Umbilical cord (tissue), 2 donors: ENCODE measurements around the gene SURF2. TPM values are rescaled to one million over a fixed set of nuclear protein-coding genes. Genes with fewer than 3 reads are reported as not detected.
"Not testable (repeated sequence)": the region's sequence is repeated elsewhere in the genome, so short reads cannot be mapped to it uniquely, and the experiment has no call there.

Source experiments
- DNase-seq: peaks from one replicate; pipeline ENCODE4 v3.0.0-alpha.2; 2015; ENCODE audit warnings: low spot score
- total RNA-seq: library from RNA; depleted of rRNA; stranded (reverse); fragments of >200 nt; gene quantifications from one replicate; pipeline ENCODE4 v1.2.3, GENCODE V29; 2014; ENCODE audit warnings: low replicate concordance; ENCODE audit not compliant: insufficient read depth

The SURF2 gene
- total RNA-seq, 1 donor from 2014 or later = 3.4 TPM

GRCh38 chr9:133375724-133376654 is 19.6 kb downstream of the SURF2 start, which contains the start of the genes STKLD1 and SURF4:
STKLD1 (plus strand) TSS chr9:133376366; CDS start chr9:133376474, 108 bp downstream.
SURF4 (minus strand) TSS chr9:133376060; CDS start chr9:133375969, 91 bp downstream.
- DNase-seq = peak; percentile 98

- not testable (repeated sequence) for DNase-seq
Measured at GRCh38 chr9:133377280-133377679, 20.9 kb downstream of the SURF2 start.

DNA sequence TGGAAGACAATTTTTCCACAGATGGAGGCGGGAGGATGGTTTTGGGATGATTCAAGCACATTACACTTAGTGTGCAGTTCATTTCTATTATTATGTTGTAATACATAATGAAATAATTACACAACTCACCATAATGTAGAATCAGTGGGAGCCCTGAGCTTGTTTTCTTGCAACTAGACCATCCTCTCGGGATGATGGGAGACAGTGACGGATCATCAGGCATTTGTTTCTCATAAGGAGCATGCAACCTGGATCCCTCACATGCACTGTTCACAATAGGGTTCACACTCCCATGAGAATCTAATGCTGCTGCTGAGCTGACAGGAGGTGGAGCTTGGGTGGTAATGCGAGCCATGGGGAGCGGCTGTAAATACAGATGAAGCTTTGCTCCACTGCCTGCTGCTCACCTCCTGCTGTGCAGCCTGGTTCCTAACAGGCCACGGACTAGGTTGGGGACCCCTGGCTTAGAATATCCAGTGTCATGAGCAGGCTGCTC is 21.4 kb downstream of the SURF2 start:
- no peak for DNase-seq

GRCh38 chr9:133378408-133378962 is 22.1 kb downstream of the SURF2 start:
- no peak for DNase-seq

DNA sequence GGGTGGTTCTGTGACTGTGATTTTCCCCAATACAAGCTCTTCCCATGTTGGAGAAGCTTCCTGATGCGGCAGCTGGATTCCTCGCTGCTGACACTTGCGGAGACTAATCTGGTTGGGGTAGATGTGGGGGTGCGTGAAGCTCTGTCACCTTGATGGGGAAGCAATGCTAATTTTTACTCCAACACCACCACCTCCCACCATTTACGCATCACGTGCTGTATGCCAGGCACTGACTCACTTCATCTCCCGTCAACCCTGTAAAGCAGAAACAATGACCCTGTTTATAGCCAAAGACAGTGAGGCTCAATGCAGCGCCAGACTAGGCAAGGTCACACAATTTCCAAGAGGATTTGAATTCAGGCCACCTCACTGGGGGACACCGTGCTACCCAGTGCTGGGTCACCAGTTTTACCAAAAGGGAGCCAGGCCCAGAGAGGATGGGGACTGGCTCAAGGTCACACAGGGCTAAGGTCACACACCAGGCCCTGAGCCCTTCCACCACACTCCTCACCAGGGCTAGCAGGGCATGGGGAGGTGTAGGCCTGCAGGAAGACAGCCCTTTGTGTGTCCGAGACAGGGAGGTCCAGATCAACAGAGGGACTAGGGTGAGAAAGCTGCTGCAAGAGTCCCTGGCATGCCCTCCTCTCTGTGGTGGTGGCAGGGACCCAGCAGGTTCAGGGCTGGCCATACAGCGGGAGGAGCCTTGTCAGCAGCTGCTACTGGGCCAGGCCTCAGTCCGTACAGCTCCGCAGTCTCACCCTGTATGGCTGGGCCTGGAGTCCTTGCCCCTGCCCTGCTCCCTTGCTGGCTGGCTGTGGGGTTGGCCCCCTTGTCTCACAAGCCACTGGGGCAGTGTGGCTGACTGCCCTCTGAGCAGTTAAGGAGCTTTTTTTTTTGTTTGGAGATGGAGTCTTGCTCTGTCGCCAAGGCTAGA is 23.1 kb downstream of the SURF2 start:
- no peak for DNase-seq

DNA sequence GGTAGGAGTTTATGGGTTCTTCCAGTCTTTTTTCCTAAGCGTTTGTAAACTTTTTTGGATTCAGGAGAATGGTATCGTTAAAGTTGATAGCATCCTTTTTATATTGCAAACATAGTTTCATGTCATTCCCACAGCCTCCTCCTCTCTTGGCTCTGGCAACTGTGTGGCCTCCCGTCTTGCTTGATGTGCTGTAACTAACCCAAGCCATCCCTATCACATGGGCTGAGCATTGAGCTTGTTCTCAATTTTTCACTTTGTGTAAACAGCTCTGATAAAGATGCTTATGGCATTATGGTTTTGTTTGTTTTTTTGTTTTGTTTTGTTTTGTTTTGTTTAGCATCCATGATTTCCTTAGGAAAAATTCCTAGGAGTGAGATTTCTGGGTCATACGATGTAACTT is 24.4 kb downstream of the SURF2 start:
- no peak for DNase-seq

DNA sequence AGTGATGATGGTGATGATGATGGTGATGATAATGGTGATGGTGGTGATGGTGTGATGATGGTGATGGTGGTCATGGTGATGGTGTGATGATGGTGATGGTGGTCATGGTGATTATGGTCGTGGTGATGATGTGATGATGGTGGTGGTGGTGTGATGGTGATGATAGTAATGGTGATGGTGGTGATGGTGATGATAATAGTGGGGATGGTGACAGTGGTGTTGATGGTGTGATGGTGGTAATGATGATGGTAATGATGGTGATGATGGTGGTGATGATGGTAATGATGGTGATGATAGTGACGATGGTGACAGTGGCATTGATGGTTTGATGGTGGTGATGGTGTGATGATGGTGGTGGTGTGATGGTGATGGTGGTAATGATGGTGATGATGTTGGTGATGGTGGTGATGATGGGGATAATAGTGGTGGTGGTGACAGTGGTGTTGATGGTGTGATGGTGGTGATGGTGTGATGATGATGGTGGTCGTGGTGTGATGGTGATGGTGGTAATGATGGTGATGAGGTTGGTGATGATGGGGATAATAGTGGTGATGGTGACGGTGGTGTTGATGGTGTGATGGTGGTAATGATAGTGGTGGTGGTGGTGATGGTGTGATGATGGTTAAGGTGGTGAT is 26.3 kb downstream of the SURF2 start:
- DNase-seq = no peak

GRCh38 chr9:133383438-133383837 is 27.1 kb downstream of the SURF2 start:
- no peak for DNase-seq

DNA sequence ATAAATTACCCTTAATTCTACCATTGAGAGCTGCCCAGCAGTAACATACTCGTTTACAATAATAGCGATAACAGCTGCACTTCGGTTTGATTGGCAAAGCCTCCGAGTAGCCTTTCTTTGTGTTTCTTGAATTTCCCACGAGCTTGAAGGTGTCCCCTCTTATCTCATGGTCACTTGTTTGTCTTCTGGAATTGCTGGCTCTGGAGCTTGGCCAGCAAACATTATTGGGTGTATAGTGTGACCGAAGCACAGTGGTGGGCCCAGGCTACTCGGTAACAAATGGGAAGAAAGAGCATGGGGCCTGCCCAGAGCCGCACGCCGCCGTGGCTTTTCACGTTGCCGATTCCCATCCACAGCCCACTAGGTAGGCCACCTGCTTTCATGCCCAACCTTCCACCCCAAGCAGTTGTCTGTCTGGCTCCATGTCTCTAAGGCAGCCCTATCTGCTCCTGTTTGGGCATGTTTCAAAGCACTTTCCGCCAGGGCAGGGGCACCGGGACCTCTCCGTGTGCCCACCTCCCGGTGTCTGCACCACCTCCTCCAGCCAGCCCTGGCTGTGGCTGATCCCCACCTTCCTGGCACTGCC is 28.5 kb downstream of the SURF2 start:
- DNase-seq = no peak

- DNase-seq = no peak
Measured at GRCh38 chr9:133385452-133385851, 29.1 kb downstream of the SURF2 start.

DNA sequence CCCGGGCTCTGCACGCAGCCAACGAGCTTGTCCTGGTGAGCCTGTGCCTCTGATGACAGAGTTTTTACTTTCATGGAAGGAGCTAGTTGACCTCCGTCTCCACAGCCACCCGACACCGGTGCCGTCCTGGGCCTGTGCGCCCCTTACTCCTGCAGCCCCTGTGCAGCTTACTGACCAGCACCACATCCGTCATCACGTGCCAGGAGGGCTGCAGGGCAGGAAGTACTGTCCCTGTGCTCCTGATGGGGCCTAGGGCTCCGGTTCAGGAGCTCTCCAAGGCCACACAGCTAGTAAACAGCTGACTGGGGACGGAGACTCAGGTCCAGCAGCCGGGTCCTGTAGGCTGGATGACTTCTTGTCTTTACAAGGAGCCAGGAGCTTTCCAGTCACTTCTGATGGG is 30.0 kb downstream of the SURF2 start:
- no peak for DNase-seq

DNA sequence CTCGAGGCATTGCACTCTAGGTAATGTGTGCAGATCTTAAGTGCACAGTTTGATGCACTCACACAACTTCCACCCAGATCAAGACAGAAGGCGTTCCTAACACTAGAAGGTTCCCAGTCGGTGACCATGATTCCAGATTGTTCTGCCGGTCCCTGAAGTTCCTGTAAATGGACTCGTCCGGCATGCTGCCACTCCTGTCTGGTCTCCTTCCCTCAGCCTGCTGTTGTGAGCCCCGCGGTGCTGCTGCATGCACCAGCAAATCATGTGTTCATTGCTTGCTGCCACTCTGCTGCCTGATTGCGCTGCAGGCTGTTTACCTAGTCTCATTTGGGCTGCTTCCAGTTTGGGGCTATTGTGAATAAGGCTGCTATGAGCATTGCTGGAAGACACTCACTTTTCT is 31.3 kb downstream of the SURF2 start:
- peak; percentile 47 for DNase-seq

- DNase-seq = no peak
Measured at GRCh38 chr9:133389025-133389557, 32.7 kb downstream of the SURF2 start.

DNA sequence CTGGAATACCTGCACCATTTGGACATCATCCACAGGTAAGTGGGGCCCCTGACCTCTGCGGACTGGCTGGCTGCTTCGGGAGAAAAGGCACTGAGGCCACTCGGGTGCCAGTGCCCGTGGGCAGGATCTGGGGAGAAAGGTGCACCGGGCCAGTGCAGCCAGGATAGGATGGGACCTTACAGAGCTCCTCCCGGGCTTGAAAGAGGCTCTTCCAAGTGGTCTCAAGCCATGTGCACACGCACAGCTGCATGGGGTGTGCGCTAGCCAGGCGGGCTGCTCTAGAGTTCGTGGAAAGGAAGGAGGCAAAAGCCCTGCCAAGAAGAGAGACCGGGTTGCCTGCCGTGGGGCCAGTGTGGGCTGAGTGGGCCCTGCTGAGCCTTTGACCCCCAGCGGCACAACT is 33.2 kb downstream of the SURF2 start:
- no peak for DNase-seq

- no peak for DNase-seq
Measured at GRCh38 chr9:133390713-133391112, 34.4 kb downstream of the SURF2 start.

GRCh38 chr9:133391449-133391848 is 35.1 kb downstream of the SURF2 start:
- not testable (repeated sequence) for DNase-seq

- DNase-seq = not testable (repeated sequence)
Measured at GRCh38 chr9:133392308-133392707, 36.0 kb downstream of the SURF2 start.

GRCh38 chr9:133393399-133393798 is 37.0 kb downstream of the SURF2 start:
- DNase-seq = no peak

DNA sequence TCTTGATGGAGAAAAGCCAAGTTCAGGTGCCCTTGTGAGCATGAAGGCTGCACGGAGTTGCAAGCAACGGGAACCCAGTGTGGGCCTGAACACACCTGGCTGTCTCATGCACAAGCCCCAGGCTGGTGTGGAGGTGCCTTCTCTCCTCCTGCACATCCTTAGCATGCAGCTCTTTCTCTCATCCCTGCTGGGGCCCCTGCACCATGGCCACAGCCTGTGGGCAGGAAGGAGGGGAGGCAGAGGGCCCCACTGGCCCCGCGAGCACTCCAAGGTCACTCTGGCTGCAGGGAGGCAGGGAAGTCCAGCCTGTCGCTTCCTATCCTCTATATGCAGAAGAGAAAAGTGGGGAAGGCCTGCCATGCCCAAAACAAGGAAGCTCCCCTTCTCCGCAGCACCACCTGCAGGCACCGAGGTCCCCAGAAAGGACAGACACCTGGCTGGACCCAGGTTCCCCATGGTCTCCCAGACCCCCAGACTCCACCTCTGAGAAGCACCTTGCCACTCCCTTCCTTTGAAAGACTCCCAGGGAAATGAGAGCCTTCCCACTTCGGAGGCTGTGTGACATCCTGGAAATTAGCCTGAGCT is 38.4 kb downstream of the SURF2 start:
- no peak for DNase-seq

- DNase-seq = no peak
Measured at GRCh38 chr9:133396952-133397351, 40.6 kb downstream of the SURF2 start.
